ENCODE measurements around the gene NRG2. TPM values are rescaled to one million over a fixed set of nuclear protein-coding genes. Genes with fewer than 3 reads are reported as not detected.

Gene NRG2
- total and polyA plus RNA-seq, 2 donors (not counting 3 experiments of a cell fraction or from before 2014, with no cell fraction given) = 0.26 to 0.42 TPM

GRCh38 chr5:139806111-139806510, 237.0 kb downstream of the NRG2 start:
- no peak overlapping the region for H3K4me2 ChIP-seq (ENCODE audit: insufficient read depth, low read length)
- no peak overlapping the region for H3K27ac ChIP-seq (ENCODE audit: insufficient read depth, low read depth, low read length)
- intact Hi-C loops (cut with micrococcal nuclease) (no loop called here), dilution Hi-C loops (cut with MboI; ENCODE audit: extremely low pct_ligation_motif_present, low sequenced_read_pairs) (no loop called here)
- no peak overlapping the region for H3K9ac ChIP-seq (replicated peaks; ENCODE audit: extremely low read depth, insufficient read depth, low read length)
- no peaks in the 10 kb centered on the region for H3K4me1 ChIP-seq (ENCODE audit: control insufficient read depth, extremely low read depth, insufficient read depth, low read length)
- no peaks in the 10 kb centered on the region for H3K36me3 ChIP-seq (ENCODE audit: control insufficient read depth in 2 of 2, extremely low read depth in 1 of 2, insufficient read depth in 2 of 2, low read length in 2 of 2)
- H3K9me1 ChIP-seq (replicated peaks; ENCODE audit: control insufficient read depth, extremely low read depth, insufficient read depth, low read length) = no peaks in the 10 kb centered on the region
- no peak for FAIRE-seq
- H3K79me2 ChIP-seq (ENCODE audit: control insufficient read depth, insufficient read depth, low read length) = no peaks in the 10 kb centered on the region
- CTCF ChIA-PET = interaction anchor here (3.9 kb wide), 1 partner anchor 18 kb away, joined by 27 read pairs; no protein-coding TSS in a partner anchor
- H3K4me3 ChIP-seq (replicated peaks in 1 of 3; ENCODE audit: insufficient read depth in 1 of 3, low read depth in 1 of 3, low read length in 3 of 3) = no peak overlapping the region
- BruUV-seq (replicated peaks) = no TSS peak
- H3K27me3 ChIP-seq (ENCODE audit: control insufficient read depth in 2 of 2, insufficient read depth in 2 of 2, low read length in 2 of 2) = peaks cover 0 to 3% of the 10 kb centered on the region in 2 experiments
- H3K9me3 ChIP-seq (replicated peaks; ENCODE audit: control insufficient read depth, insufficient read depth, low read length) = no peaks in the 10 kb centered on the region
- no peak for DNase-seq (ENCODE audit: low read depth, low spot score)
- no peak for TF ChIP-seq MAX (IDR thresholded peaks at IDR 0.05; ENCODE audit: insufficient read depth, insufficient read length)
- TF ChIP-seq EZH2 (IDR thresholded peaks at IDR 0.05; ENCODE audit: borderline replicate concordance, low read depth, low read length, severe bottlenecking) = no peak
- H4K20me1 ChIP-seq (replicated peaks; ENCODE audit: control insufficient read depth, extremely low read depth, insufficient read depth, low read length) = no peaks in the 10 kb centered on the region
- H2AFZ ChIP-seq (ENCODE audit: low read depth, low read length) = no peak overlapping the region
- POLR2A ChIA-PET = no interaction called here

- peaks cover 0 to 3% of the 10 kb centered on the region in 2 experiments for H3K27me3 ChIP-seq (ENCODE audit: control insufficient read depth in 2 of 2, insufficient read depth in 2 of 2, low read length in 2 of 2)
- no peaks in the 10 kb centered on the region for H3K36me3 ChIP-seq (ENCODE audit: control insufficient read depth in 2 of 2, extremely low read depth in 1 of 2, insufficient read depth in 2 of 2, low read length in 2 of 2)
- no peak overlapping the region for H2AFZ ChIP-seq (ENCODE audit: low read depth, low read length)
- H3K79me2 ChIP-seq (ENCODE audit: control insufficient read depth, insufficient read depth, low read length) = no peaks in the 10 kb centered on the region
- H3K9me1 ChIP-seq (replicated peaks; ENCODE audit: control insufficient read depth, extremely low read depth, insufficient read depth, low read length) = no peaks in the 10 kb centered on the region
- H3K9ac ChIP-seq (replicated peaks; ENCODE audit: extremely low read depth, insufficient read depth, low read length) = no peak overlapping the region
- no TSS peak for BruUV-seq (replicated peaks)
- no peak for DNase-seq (ENCODE audit: low read depth, low spot score)
- intact Hi-C loops (cut with micrococcal nuclease) = no loop called here
- H4K20me1 ChIP-seq (replicated peaks; ENCODE audit: control insufficient read depth, extremely low read depth, insufficient read depth, low read length) = no peaks in the 10 kb centered on the region
- CTCF ChIA-PET = interaction anchor here (1.2 to 3.9 kb wide), 2 partner anchors 13 to 18 kb away, joined by 3 to 27 read pairs; no protein-coding TSS in a partner anchor
- no peak overlapping the region for H3K27ac ChIP-seq (ENCODE audit: insufficient read depth, low read depth, low read length)
- H3K4me1 ChIP-seq (ENCODE audit: control insufficient read depth, extremely low read depth, insufficient read depth, low read length) = no peaks in the 10 kb centered on the region
- POLR2A ChIA-PET = no interaction called here
- TF ChIP-seq GATA2 (IDR thresholded peaks at IDR 0.05; ENCODE audit: insufficient read depth, insufficient read length, low read depth, low read length) = no peak
- no peak for TF ChIP-seq POLR2AphosphoS5 (IDR thresholded peaks at IDR 0.05; ENCODE audit: insufficient read depth, low read depth, low read length)
- TF ChIP-seq POLR2A (IDR thresholded peaks at IDR 0.05; ENCODE audit: low read depth, low read length) = no peak
- no peak for TF ChIP-seq CTCF (IDR thresholded peaks at IDR 0.05; ENCODE audit: extremely low read depth in 1 of 2, insufficient read depth in 1 of 2, low read depth in 1 of 2, low read length in 2 of 2)
- TF ChIP-seq MYC (IDR thresholded peaks at IDR 0.05; ENCODE audit: low read depth, low read length) = no peak
- TF ChIP-seq EZH2 (IDR thresholded peaks at IDR 0.05; ENCODE audit: borderline replicate concordance, low read depth, low read length, severe bottlenecking) = no peak
- no peak for TF ChIP-seq MAX (IDR thresholded peaks at IDR 0.05; ENCODE audit: insufficient read depth, insufficient read length)
- no peak for TF ChIP-seq JUN (IDR thresholded peaks at IDR 0.05; ENCODE audit: borderline replicate concordance, insufficient read depth, insufficient read length, low read depth)
- no peak for TF ChIP-seq FOS (IDR thresholded peaks at IDR 0.05; ENCODE audit: borderline replicate concordance, insufficient read depth, low read length)
- no peak overlapping the region for H3K4me2 ChIP-seq (ENCODE audit: insufficient read depth, low read length)
- dilution Hi-C loops (cut with MboI; ENCODE audit: extremely low pct_ligation_motif_present, low sequenced_read_pairs) = no loop called here
- H3K4me3 ChIP-seq (replicated peaks in 1 of 3; ENCODE audit: insufficient read depth in 1 of 3, low read depth in 1 of 3, low read length in 3 of 3) = no peak overlapping the region
- no peaks in the 10 kb centered on the region for H3K9me3 ChIP-seq (replicated peaks; ENCODE audit: control insufficient read depth, insufficient read depth, low read length)
- FAIRE-seq = no peak
Observed at GRCh38 chr5:139805545-139805944, 237.6 kb downstream of the NRG2 start.

Data from endothelial cell of umbilical vein (primary cell).